Activated B cell treated with CpG ODN at 0.5 μM for 24 hours (primary cell): ENCODE results near the gene TBL1Y. TPM values are rescaled to one million over a fixed set of nuclear protein-coding genes. Genes with fewer than 3 reads are reported as not detected.

ENCODE experiments used
- ATAC-seq: fragments of 200-7000 bp; cut with Tn5 transposase; one replicate; pipeline ENCODE4 v1.10.0; 2021; ENCODE audit warnings: low read depth, mild to moderate bottlenecking, moderate library complexity
- CTCF ChIA-PET: fragments of 350-600 bp; sonication (Branson Sonifier 250); formaldehyde crosslinking; loops from one replicate; lab custom pipeline; 2021; ENCODE audit warnings: antibody characterized with exemption; lab: Charles Lee
- POLR2A ChIA-PET: fragments of 350-600 bp; sonication (Branson Sonifier 250); formaldehyde crosslinking; loops from one replicate; lab custom pipeline; 2021; ENCODE audit warnings: antibody characterized with exemption; lab: Charles Lee
- DNase-seq: peaks from one replicate; pipeline ENCODE4 v3.0.0; 2022
- H3K27ac Mint-ChIP-seq: one replicate; pipeline ENCODE4 v1.8.0; 2020; ENCODE audit warnings: mixed read lengths
- H3K27me3 Mint-ChIP-seq: one replicate; pipeline ENCODE4 v1.8.0; 2021; ENCODE audit warnings: mixed read lengths
- H3K36me3 Mint-ChIP-seq: one replicate; pipeline ENCODE4 v1.8.0; 2021; ENCODE audit warnings: low read depth, mixed read lengths
- H3K4me1 Mint-ChIP-seq: one replicate; pipeline ENCODE4 v1.8.0; 2021; ENCODE audit warnings: mixed read lengths
- H3K4me3 Mint-ChIP-seq: one replicate; pipeline ENCODE4 v1.8.0; 2020; ENCODE audit warnings: mild to moderate bottlenecking, mixed read lengths
- H3K9me3 Mint-ChIP-seq: one replicate; pipeline ENCODE4 v1.8.0; 2020; ENCODE audit warnings: mixed read lengths
- CTCF ChIP-seq: fragments of 200-600 bp; IDR thresholded peaks from one replicate; pipeline ENCODE4 v1.8.0; 2022; ENCODE audit warnings: antibody characterized with exemption, mild to moderate bottlenecking
- intact Hi-C: fragments of 100-400 bp; cut with micrococcal nuclease; formaldehyde crosslinking; loops from one replicate; pipeline ENCODE4 v1.15.1; 2024
- total RNA-seq: library from RNA; stranded (reverse); gene quantifications from 2 replicates; pipeline ENCODE4 v1.2.3, GENCODE V29; 2022

TBL1Y gene
- total RNA-seq, 1 donor from 2014 or later: not detected

- POLR2A ChIA-PET: no interaction called here
- Mint-ChIP-seq H3K4me3 (no peak overlapping the region), H3K4me1 (no peaks in the 10 kb centered on the region), H3K27ac (no peak overlapping the region), H3K9me3 (no peaks in the 10 kb centered on the region), H3K36me3 (no peaks in the 10 kb centered on the region), H3K27me3 (peaks cover 1% of the 10 kb centered on the region)
- CTCF ChIA-PET: no interaction called here
- TF ChIP-seq CTCF: no peak
- DNase-seq: no peak
- no peak for ATAC-seq
- intact Hi-C loops: no loop called here
These were observed 37.9 kb downstream of the TBL1Y start for GRCh38 chrY:6948378-6948777.

GRCh38 chrY:6949947-6950346, 39.5 kb downstream of the TBL1Y start:
- CTCF ChIA-PET: no interaction called here
- Mint-ChIP-seq H3K4me1 (no peaks in the 10 kb centered on the region), H3K4me3 (no peak overlapping the region), H3K9me3 (no peaks in the 10 kb centered on the region), H3K36me3 (no peaks in the 10 kb centered on the region), H3K27ac (no peak overlapping the region), H3K27me3 (peaks cover 1% of the 10 kb centered on the region)
- intact Hi-C loops: no loop called here
- POLR2A ChIA-PET: no interaction called here
- DNase-seq (no peak), ATAC-seq (no peak)
- no peak for TF ChIP-seq CTCF

GRCh38 chrY:6964732-6965131, 54.2 kb downstream of the TBL1Y start:
- no peak for ATAC-seq
- no peak for DNase-seq
- Mint-ChIP-seq H3K27ac (no peak overlapping the region), H3K4me1 (peaks cover 1% of the 10 kb centered on the region), H3K4me3 (no peak overlapping the region), H3K36me3 (no peaks in the 10 kb centered on the region), H3K9me3 (no peaks in the 10 kb centered on the region), H3K27me3 (no peaks in the 10 kb centered on the region)
- ChIA-PET POLR2A (no interaction called here), CTCF (interaction anchor here (2.6 kb wide), 1 partner anchor 121 kb away, joined by 11 read pairs; no protein-coding TSS in a partner anchor)
- no peak for TF ChIP-seq CTCF
- intact Hi-C loops: loop anchor here (1.0 to 10.0 kb wide), 3 partner anchors 121 to 910 kb away; no protein-coding TSS in a partner anchor

- ChIA-PET CTCF (interaction anchor here (2.6 kb wide), 1 partner anchor 119 kb away, joined by 11 read pairs; no protein-coding TSS in a partner anchor), POLR2A (no interaction called here)
- DNase-seq: no peak
- no peak overlapping the region for H3K27ac Mint-ChIP-seq
- H3K9me3 Mint-ChIP-seq: no peaks in the 10 kb centered on the region
- intact Hi-C loops: loop anchor here (10.0 kb wide), 1 partner anchor 908 kb away; no protein-coding TSS in a partner anchor
- no peak for ATAC-seq
- H3K27me3 Mint-ChIP-seq: no peaks in the 10 kb centered on the region
- H3K4me3 Mint-ChIP-seq: no peak overlapping the region
- TF ChIP-seq CTCF: no peak
- peaks cover 1% of the 10 kb centered on the region for H3K4me1 Mint-ChIP-seq
- H3K36me3 Mint-ChIP-seq: no peaks in the 10 kb centered on the region
These were observed 56.0 kb downstream of the TBL1Y start for GRCh38 chrY:6966521-6966920.

GRCh38 chrY:6967736-6968135, 57.2 kb downstream of the TBL1Y start:
- intact Hi-C loops: loop anchor here (10.0 kb wide), 1 partner anchor 907 kb away; no protein-coding TSS in a partner anchor

More at GRCh38 chrY:6967736-6968135, 57.2 kb downstream of the TBL1Y start:
- no peak overlapping the region for H3K27ac Mint-ChIP-seq
- TF ChIP-seq CTCF: no peak
- no peak overlapping the region for H3K4me3 Mint-ChIP-seq
- DNase-seq (no peak), ATAC-seq (no peak)
- POLR2A ChIA-PET: no interaction called here
- H3K27me3 Mint-ChIP-seq: no peaks in the 10 kb centered on the region
- no peaks in the 10 kb centered on the region for H3K36me3 Mint-ChIP-seq
- peaks cover 1% of the 10 kb centered on the region for H3K4me1 Mint-ChIP-seq
- CTCF ChIA-PET: no interaction called here
- H3K9me3 Mint-ChIP-seq: no peaks in the 10 kb centered on the region
